A673 (cell line): ENCODE measurements around the gene THBS1.

ENCODE experiments used
- CTCF ChIP-seq: fragments of 300-800, 200-600 bp; sonication (generic); conservative IDR thresholded peaks from 2 replicates; pipeline ENCODE4 v1.5.1; 2017; ENCODE audit warnings: low read depth, mild to moderate bottlenecking, antibody characterized with exemption, low read length, moderate library complexity, mixed read lengths
- EZH2 ChIP-seq: fragments of 200-600 bp; sonication (generic); IDR thresholded peaks from 2 replicates; pipeline ENCODE4 v1.6.1; 2017; ENCODE audit warnings: borderline replicate concordance, low read depth, mild to moderate bottlenecking, mixed read lengths, antibody characterized with exemption, low read length; ENCODE audit not compliant: poor library complexity, severe bottlenecking

DNA sequence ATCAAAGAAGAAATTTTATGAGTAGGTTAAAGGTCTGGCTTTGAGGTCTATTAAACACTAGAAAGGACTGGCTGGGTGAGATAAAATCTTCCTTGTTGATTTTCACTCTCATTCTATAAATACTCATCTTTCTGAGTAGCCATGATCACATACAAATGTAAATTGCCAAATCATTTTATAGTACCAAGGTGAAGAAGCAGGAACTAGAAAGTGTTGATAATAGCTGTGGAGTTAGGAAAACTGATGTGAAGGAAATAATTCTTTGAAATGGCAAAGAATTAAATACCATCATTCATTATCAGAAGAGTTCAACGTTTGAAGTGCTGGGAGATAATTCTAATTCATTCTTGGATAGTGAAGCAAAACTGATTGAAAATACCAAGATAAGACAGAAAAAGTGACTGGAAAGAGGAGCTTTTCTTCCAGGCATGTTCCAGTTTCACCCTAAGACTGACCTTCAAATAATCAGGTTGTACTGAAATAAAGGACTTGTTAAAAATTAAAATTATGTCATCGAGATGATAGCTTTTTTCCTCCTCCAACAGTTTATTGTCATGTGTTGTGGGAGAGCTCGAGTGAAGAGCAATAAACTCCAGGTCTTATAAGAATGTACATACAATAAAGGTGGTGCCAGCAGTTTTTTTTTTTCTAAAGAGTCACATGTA, 17.4 kb downstream of the THBS1 start:
- TF ChIP-seq CTCF (no peak), EZH2 (no peak)
